Lung (tissue), 12 donors: Measurements from ENCODE around the gene FAM135A. TPM values are rescaled to one million over a fixed set of nuclear protein-coding genes. Genes with fewer than 3 reads are reported as not detected.

ENCODE experiments used
- ATAC-seq: fragments of 200-7000 bp; cut with Tn5 transposase; one replicate; pipeline ENCODE4 v1.9.1; 2020; ENCODE audit warnings: moderate number of reproducible peaks; ENCODE audit not compliant: insufficient read depth, low FRiP score
- DNase-seq, 3 donors: peaks; one replicate each; pipeline ENCODE4 v3.0.0-alpha.2; 2013 to 2017
- H3K27ac ChIP-seq, 2 donors: one replicate each; pipeline ENCODE4 v1.5.1; 2013; ENCODE audit warnings: mild to moderate bottlenecking in 2 of 2, moderate library complexity in 2 of 2, control low read depth in 1 of 2, inconsistent platforms in 1 of 2, low read depth in 1 of 2, low read length in 1 of 2
- H3K27me3 ChIP-seq, 3 donors: one replicate each; pipeline ENCODE4 v1.5.1; 2013; ENCODE audit warnings: low read length in 2 of 3; ENCODE audit not compliant: control insufficient read depth in 3 of 3, insufficient read depth in 3 of 3
- H3K36me3 ChIP-seq, 4 donors: one replicate each; pipeline ENCODE4 v1.5.1; 2013; ENCODE audit warnings: low read length in 4 of 4, mild to moderate bottlenecking in 1 of 4, moderate library complexity in 1 of 4; ENCODE audit not compliant: control insufficient read depth in 4 of 4, insufficient read depth in 4 of 4
- H3K4me1 ChIP-seq, 5 donors: one replicate each; pipeline ENCODE4 v1.5.1; 2013; ENCODE audit warnings: low read length in 5 of 5, mild to moderate bottlenecking in 2 of 5, moderate library complexity in 1 of 5; ENCODE audit not compliant: control insufficient read depth in 5 of 5, insufficient read depth in 5 of 5
- H3K4me3 ChIP-seq: one replicate; pipeline ENCODE4 v1.5.1; 2013; ENCODE audit warnings: mild to moderate bottlenecking, control low read depth, moderate library complexity
- H3K9ac ChIP-seq, 2 donors: one replicate each; pipeline ENCODE4 v1.5.1; 2013; ENCODE audit warnings: low read length in 2 of 2, control low read depth in 1 of 2; ENCODE audit not compliant: insufficient read depth in 1 of 2
- H3K9me3 ChIP-seq, 4 donors: one replicate each; pipeline ENCODE4 v1.5.1; 2013; ENCODE audit warnings: low read length in 3 of 4, mild to moderate bottlenecking in 1 of 4, moderate library complexity in 1 of 4; ENCODE audit not compliant: control insufficient read depth in 4 of 4, insufficient read depth in 3 of 4
- CTCF ChIP-seq: IDR thresholded peaks from 2 replicates; pipeline ENCODE4 v1.5.1; 2012; ENCODE audit warnings: mild to moderate bottlenecking; ENCODE audit errors: control extremely low read depth, extremely low read depth
- WGBS, 2 donors: extraction: QIAGEN DNeasy Blood & Tissue Kit; methylation state at CpG; one replicate each; pipeline ENCODE4 v1.1.7; 2013; 5-methylcytosine and 5-hydroxymethylcytosine counted together
- polyA plus RNA-seq, 2 donors: library from polyadenylated mRNA; stranded (reverse); fragments of 200-250 nt; gene quantifications; one replicate each; pipeline ENCODE4 v1.2.1, GENCODE V29; 2013
- total RNA-seq, 2 donors: library from RNA; depleted of rRNA in 1 of 2; stranded (reverse); fragments of >200 nt in 1 of 2; gene quantifications; one replicate each; pipeline ENCODE4 v1.2.1, GENCODE V29; 2014 to 2021
- donor health status: control.
- donor health status: control.
- donor health status: Bipolar disorder and iron deficiency.
- donor health status: healthy.
- donor health status: DM: yes; HTN: yes; CAD: no.

Gene FAM135A
- total and polyA plus RNA-seq, 4 donors: 8.2 to 62.1 (median 19.5) TPM

DNA sequence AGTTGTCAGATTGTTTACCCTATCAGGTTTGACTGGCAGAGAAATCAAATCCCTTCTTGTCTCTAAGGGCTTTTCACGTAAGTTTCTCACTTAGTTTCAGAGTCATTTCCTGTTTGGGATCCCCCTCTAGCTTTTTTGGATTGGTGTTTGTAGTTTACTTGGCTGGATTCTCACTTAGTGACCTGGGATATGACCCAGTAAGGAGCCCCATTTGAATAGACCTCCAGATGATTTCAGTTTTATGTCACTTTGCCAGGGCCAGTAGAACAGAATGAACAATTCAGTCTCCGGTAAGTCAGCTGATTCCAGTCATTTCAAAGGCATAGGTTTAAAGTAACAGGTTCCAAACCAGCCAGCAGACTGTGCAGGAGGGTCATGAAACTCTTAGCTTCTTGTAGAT is 8.2 kb downstream of the FAM135A start:
- no peak for DNase-seq
- Histone ChIP-seq H3K27me3 (no peaks in the 10 kb centered on the region), H3K4me3 (no peak overlapping the region), H3K4me1 (peaks cover 0 to 12% (median 0%) of the 10 kb centered on the region in 5 donors), H3K27ac (no peak overlapping the region), H3K36me3 (peaks cover 0 to 7% (median 2%) of the 10 kb centered on the region in 4 donors), H3K9ac (no peak overlapping the region), H3K9me3 (no peaks in the 10 kb centered on the region)
- ATAC-seq: no peak
- no peak for TF ChIP-seq CTCF
- WGBS, 2 donors: 69 to 77% methylated on average over 2 of the region's 2 CpGs

DNA sequence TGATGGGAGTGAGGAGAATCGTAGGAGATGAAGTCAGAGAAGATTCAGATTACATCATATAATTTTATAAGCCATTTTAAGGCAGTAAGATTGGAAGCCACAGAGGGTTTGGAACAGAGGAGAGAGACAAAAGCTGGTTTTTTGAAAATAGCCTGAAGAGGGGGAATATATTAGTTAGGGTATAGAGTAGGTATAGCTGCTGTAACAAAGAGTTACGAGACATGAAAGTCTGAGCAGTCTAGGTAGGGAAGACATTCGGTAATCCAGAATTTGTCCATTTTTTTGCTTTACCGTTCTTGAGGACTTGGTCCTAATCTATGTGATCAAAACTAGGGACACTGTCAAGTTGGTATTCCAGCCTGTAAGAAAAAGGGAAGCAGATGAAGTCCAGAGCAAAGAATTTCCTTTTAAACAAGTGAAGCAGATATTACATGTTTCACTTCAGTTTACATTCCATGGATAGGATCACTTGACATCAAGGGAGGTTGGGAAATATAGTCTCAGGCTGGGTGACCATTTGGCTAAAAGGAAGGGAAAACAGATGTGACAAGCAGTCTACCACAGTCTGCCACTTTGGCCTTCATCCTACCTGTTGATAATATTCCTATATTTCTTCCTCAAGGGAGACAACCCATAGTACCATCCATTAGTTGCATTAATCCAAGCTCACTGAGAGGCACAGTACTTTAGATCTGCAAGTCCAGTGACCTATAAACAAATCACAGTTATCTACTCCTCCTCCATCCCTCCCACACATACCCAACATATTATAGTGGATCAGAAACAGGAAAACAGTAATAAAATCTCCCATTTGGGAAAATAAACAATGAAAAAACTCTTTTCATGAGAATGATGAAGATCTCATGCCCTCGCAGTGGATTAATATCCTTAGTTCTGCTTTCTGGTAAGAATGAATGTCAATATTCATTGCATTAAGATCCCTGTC is 10.2 kb downstream of the FAM135A start:
- TF ChIP-seq CTCF: no peak
- Histone ChIP-seq H3K9me3 (no peaks in the 10 kb centered on the region), H3K27me3 (no peaks in the 10 kb centered on the region), H3K36me3 (peaks cover 0 to 4% (median 4%) of the 10 kb centered on the region in 4 donors), H3K27ac (no peak overlapping the region), H3K4me3 (no peak overlapping the region), H3K9ac (no peak overlapping the region), H3K4me1 (peaks cover 0 to 12% (median 0%) of the 10 kb centered on the region in 5 donors)
- no peak for DNase-seq
- 89 to 94% methylated on average over 5 of the region's 5 CpGs for WGBS, 2 donors
- ATAC-seq: no peak

- 96% methylated on average over 3 of the region's 3 CpGs for WGBS, 2 donors
- Histone ChIP-seq H3K4me3 (no peak overlapping the region), H3K9ac (no peak overlapping the region), H3K27ac (no peak overlapping the region), H3K27me3 (no peaks in the 10 kb centered on the region), H3K36me3 (peaks cover 0 to 6% (median 4%) of the 10 kb centered on the region in 4 donors), H3K4me1 (peaks cover 0 to 12% (median 0%) of the 10 kb centered on the region in 5 donors), H3K9me3 (no peaks in the 10 kb centered on the region)
- DNase-seq: no peak
- no peak for ATAC-seq
- TF ChIP-seq CTCF: no peak
These were observed 11.0 kb downstream of the FAM135A start for GRCh38 chr6:70424291-70424690.
